GM10266 (cell line): ENCODE measurements around the gene PXN.
"Not testable (repeated sequence)": the region's sequence is repeated elsewhere in the genome, so short reads cannot be mapped to it uniquely, and the experiment has no call there.

Experiments used
- DNase-seq: peaks from one replicate; pipeline ENCODE4 v3.0.0; 2012; ENCODE audit errors: extremely low spot score
- CTCF ChIP-seq: IDR thresholded peaks from 2 replicates; pipeline ENCODE4 v1.5.1; 2012; ENCODE audit warnings: mild to moderate bottlenecking, low read depth; ENCODE audit not compliant: control insufficient read depth, insufficient read depth; ENCODE audit errors: missing control alignments

Gene PXN

GRCh38 chr12:120252071-120252906 is 13.2 kb downstream of the PXN start:
- no peak for DNase-seq
- no peak for TF ChIP-seq CTCF

GRCh38 chr12:120251364-120252070 is 14.0 kb downstream of the PXN start:
- not testable (repeated sequence) for DNase-seq

GRCh38 chr12:120249875-120250795 is 15.4 kb downstream of the PXN start:
- TF ChIP-seq CTCF: no peak
- DNase-seq: no peak

- TF ChIP-seq CTCF: no peak
- DNase-seq: no peak
These were observed 16.2 kb downstream of the PXN start for GRCh38 chr12:120249266-120249874.

GRCh38 chr12:120247621-120248030 is 17.9 kb downstream of the PXN start:
- TF ChIP-seq CTCF: no peak
- no peak for DNase-seq

- no peak for DNase-seq
- no peak for TF ChIP-seq CTCF
These were observed 18.3 kb downstream of the PXN start for GRCh38 chr12:120247183-120247582.

GRCh38 chr12:120246705-120247104 is 18.8 kb downstream of the PXN start:
- DNase-seq: not testable (repeated sequence)
